ENCODE data around the gene TBC1D3. TPM values are rescaled to one million over a fixed set of nuclear protein-coding genes. Genes with fewer than 3 reads are reported as not detected.

Gene TBC1D3
- polyA plus RNA-seq, 1 of the 3 experiments (the other 2 are of a cell fraction) = not detected

Small RNA genes within 50 kb of the gene (small RNA-seq; reads per million reads assigned to genes)
- gene RF00019 (0 reads per million in 7 experiments), gene RNA5SP526 (0 reads per million in 7 experiments)

Other genes with a start within 250 kb of the TBC1D3 start
- 15.8 and 19.9 TPM in 2 replicates for gene TBC1D3L, start 203.5 kb downstream of the TBC1D3 start, polyA plus RNA-seq (2012; rRNA removed)
- 0.10 and 0.19 TPM in 2 replicates for gene TBC1D3D, start 188.6 kb downstream of the TBC1D3 start, polyA plus RNA-seq (2012; rRNA removed)
- not detected in 2 replicates for gene TBC1D3C, start 123.9 kb downstream of the TBC1D3 start, polyA plus RNA-seq (2012; rRNA removed)
- gene TBC1D3E, start 64.6 kb downstream of the TBC1D3 start, polyA plus RNA-seq (2012; rRNA removed) = not detected in 2 replicates
- 35.5 and 42.8 TPM in 2 replicates for gene MRPL45, start 104.6 kb upstream of the TBC1D3 start, polyA plus RNA-seq (2012; rRNA removed)
- 0.02 TPM in 2 replicates for gene GPR179, start 151.4 kb upstream of the TBC1D3 start, polyA plus RNA-seq (2012; rRNA removed)
- 7.4 and 10.0 TPM in 2 replicates for gene SOCS7, start 159.3 kb upstream of the TBC1D3 start, polyA plus RNA-seq (2012; rRNA removed)
- 10.6 and 19.2 TPM in 2 replicates for gene ARHGAP23, start 235.9 kb upstream of the TBC1D3 start, polyA plus RNA-seq (2012; rRNA removed)

Measured in SK-N-SH (cell line).